Stimulated activated naive CD8-positive, alpha-beta T cell treated with anti-CD3 and anti-CD28 coated beads, Interleukin-15, amount 100 ng/mL, for 72 hours (primary cell): ENCODE measurements around the gene ATP9B.
"Not testable (repeated sequence)": the region's sequence is repeated elsewhere in the genome, so short reads cannot be mapped to it uniquely, and the experiment has no call there.

Source experiments
- ATAC-seq: fragments of 150-1000 bp; cut with Tn5 transposase; 2 replicates; pipeline ENCODE4 v1.10.0; 2021; ENCODE audit warnings: mild to moderate bottlenecking, moderate library complexity
- DNase-seq, 2 donors: peaks; one replicate each; pipeline ENCODE4 v3.0.0; 2021 to 2022
- H3K27ac Mint-ChIP-seq, 2 donors: one replicate each; pipeline ENCODE4 v1.8.0; 2022; ENCODE audit warnings: mild to moderate bottlenecking in 2 of 2, mixed read lengths in 2 of 2, moderate library complexity in 2 of 2
- H3K27me3 Mint-ChIP-seq: one replicate; pipeline ENCODE4 v1.8.0; 2022; ENCODE audit warnings: mixed read lengths
- H3K4me1 Mint-ChIP-seq: one replicate; pipeline ENCODE4 v1.8.0; 2022; ENCODE audit warnings: mild to moderate bottlenecking, mixed read lengths
- H3K4me3 Mint-ChIP-seq, 2 donors: one replicate each; pipeline ENCODE4 v1.8.0; 2022; ENCODE audit warnings: mild to moderate bottlenecking in 2 of 2, mixed read lengths in 2 of 2, moderate library complexity in 1 of 2
- H3K9me3 Mint-ChIP-seq, 2 donors: one replicate each; pipeline ENCODE4 v1.8.0; 2022; ENCODE audit warnings: mixed read lengths in 2 of 2

ATP9B gene

GRCh38 chr18:79156327-79156726 is 87.1 kb downstream of the ATP9B start:
- Mint-ChIP-seq H3K4me1 (peaks cover 9% of the 10 kb centered on the region), H3K27ac (no peak overlapping the region), H3K27me3 (no peaks in the 10 kb centered on the region), H3K9me3 (no peaks in the 10 kb centered on the region), H3K4me3 (no peak overlapping the region)
- no peak for ATAC-seq
- DNase-seq: no peak

GRCh38 chr18:79164706-79165105 is 95.5 kb downstream of the ATP9B start:
- ATAC-seq (no peak), DNase-seq (no peak)
- Mint-ChIP-seq H3K9me3 (no peaks in the 10 kb centered on the region), H3K4me3 (no peak overlapping the region), H3K4me1 (peaks cover 4% of the 10 kb centered on the region), H3K27me3 (no peaks in the 10 kb centered on the region), H3K27ac (no peak overlapping the region)

GRCh38 chr18:79166702-79167101 is 97.5 kb downstream of the ATP9B start:
- H3K27ac Mint-ChIP-seq: no peak overlapping the region
- DNase-seq (no peak), ATAC-seq (no peak)
- H3K4me1 Mint-ChIP-seq: peaks cover 4% of the 10 kb centered on the region
- H3K9me3 Mint-ChIP-seq: no peaks in the 10 kb centered on the region
- H3K4me3 Mint-ChIP-seq: no peak overlapping the region
- H3K27me3 Mint-ChIP-seq: no peaks in the 10 kb centered on the region

- Mint-ChIP-seq H3K4me3 (no peak overlapping the region), H3K27ac (no peak overlapping the region), H3K27me3 (no peaks in the 10 kb centered on the region), H3K9me3 (no peaks in the 10 kb centered on the region), H3K4me1 (peaks cover 4% of the 10 kb centered on the region)
- DNase-seq (no peak), ATAC-seq (no peak)
Measured at GRCh38 chr18:79167526-79168190, 98.5 kb downstream of the ATP9B start.

GRCh38 chr18:79169958-79170555 is 100.9 kb downstream of the ATP9B start:
- H3K27ac Mint-ChIP-seq: peak overlapping the region in 1 of 2 donors; percentile 29
- no peak overlapping the region for H3K4me3 Mint-ChIP-seq
- no peaks in the 10 kb centered on the region for H3K9me3 Mint-ChIP-seq
- ATAC-seq (no peak), DNase-seq (no peak)
- H3K27me3 Mint-ChIP-seq: no peaks in the 10 kb centered on the region
- H3K4me1 Mint-ChIP-seq: peaks cover 4% of the 10 kb centered on the region

GRCh38 chr18:79172331-79172730 is 103.1 kb downstream of the ATP9B start:
- not testable (repeated sequence) for H3K9me3 Mint-ChIP-seq, H3K4me3 Mint-ChIP-seq, H3K27me3 Mint-ChIP-seq, DNase-seq, H3K27ac Mint-ChIP-seq, ATAC-seq, H3K4me1 Mint-ChIP-seq

GRCh38 chr18:79173742-79174141 is 104.5 kb downstream of the ATP9B start:
- Mint-ChIP-seq H3K27ac (no peak overlapping the region), H3K4me1 (peaks cover 8% of the 10 kb centered on the region), H3K27me3 (no peaks in the 10 kb centered on the region), H3K4me3 (no peak overlapping the region), H3K9me3 (no peaks in the 10 kb centered on the region)
- ATAC-seq: no peak
- no peak for DNase-seq

GRCh38 chr18:79178113-79178531 is 108.9 kb downstream of the ATP9B start:
- H3K27ac Mint-ChIP-seq: no peak overlapping the region
- H3K4me1 Mint-ChIP-seq: peaks cover 13% of the 10 kb centered on the region
- H3K4me3 Mint-ChIP-seq: no peak overlapping the region
- ATAC-seq: no peak
- H3K27me3 Mint-ChIP-seq: no peaks in the 10 kb centered on the region
- H3K9me3 Mint-ChIP-seq: no peaks in the 10 kb centered on the region
- DNase-seq: no peak

GRCh38 chr18:79182047-79182713 is 113.0 kb downstream of the ATP9B start:
- Mint-ChIP-seq H3K27me3 (no peaks in the 10 kb centered on the region), H3K9me3 (no peaks in the 10 kb centered on the region), H3K27ac (no peak overlapping the region), H3K4me3 (no peak overlapping the region), H3K4me1 (peaks cover 13% of the 10 kb centered on the region)
- no peak for DNase-seq
- no peak for ATAC-seq

GRCh38 chr18:79185648-79186047 is 116.5 kb downstream of the ATP9B start:
- no peaks in the 10 kb centered on the region for H3K9me3 Mint-ChIP-seq
- no peak overlapping the region for H3K4me3 Mint-ChIP-seq
- no peak for ATAC-seq

GRCh38 chr18:79186649-79187048 is 117.5 kb downstream of the ATP9B start:
- DNase-seq (no peak), ATAC-seq (no peak)
- H3K27me3 Mint-ChIP-seq: no peaks in the 10 kb centered on the region
- no peak overlapping the region for H3K4me3 Mint-ChIP-seq
- H3K4me1 Mint-ChIP-seq: peaks cover 5% of the 10 kb centered on the region
- no peaks in the 10 kb centered on the region for H3K9me3 Mint-ChIP-seq
- no peak overlapping the region for H3K27ac Mint-ChIP-seq

More at GRCh38 chr18:79185648-79186047, 116.5 kb downstream of the ATP9B start:
- H3K4me1 Mint-ChIP-seq: peaks cover 10% of the 10 kb centered on the region
- no peak overlapping the region for H3K27ac Mint-ChIP-seq
- H3K27me3 Mint-ChIP-seq: no peaks in the 10 kb centered on the region
- DNase-seq: no peak

- DNase-seq: no peak
- Mint-ChIP-seq H3K4me1 (peaks cover 9% of the 10 kb centered on the region), H3K9me3 (no peaks in the 10 kb centered on the region), H3K27ac (no peak overlapping the region), H3K27me3 (no peaks in the 10 kb centered on the region), H3K4me3 (no peak overlapping the region)
- ATAC-seq: no peak
Measured at GRCh38 chr18:79187532-79188277, 118.5 kb downstream of the ATP9B start.

GRCh38 chr18:79191418-79191817 is 122.2 kb downstream of the ATP9B start:
- ATAC-seq (no peak), DNase-seq (no peak)
- no peaks in the 10 kb centered on the region for H3K27me3 Mint-ChIP-seq
- peaks cover 9% of the 10 kb centered on the region for H3K4me1 Mint-ChIP-seq
- H3K9me3 Mint-ChIP-seq: no peaks in the 10 kb centered on the region
- H3K4me3 Mint-ChIP-seq: no peak overlapping the region
- H3K27ac Mint-ChIP-seq: peak overlapping the region in 1 of 2 donors; percentile 25

GRCh38 chr18:79191956-79192355 is 122.8 kb downstream of the ATP9B start:
- ATAC-seq: no peak

GRCh38 chr18:79193826-79194225 is 124.6 kb downstream of the ATP9B start:
- Mint-ChIP-seq H3K27ac (no peak overlapping the region), H3K4me1 (peaks cover 9% of the 10 kb centered on the region), H3K27me3 (no peaks in the 10 kb centered on the region), H3K4me3 (no peak overlapping the region), H3K9me3 (no peaks in the 10 kb centered on the region)
- no peak for DNase-seq
- ATAC-seq: no peak

More at GRCh38 chr18:79191956-79192355, 122.8 kb downstream of the ATP9B start:
- no peak overlapping the region for H3K27ac Mint-ChIP-seq
- peaks cover 9% of the 10 kb centered on the region for H3K4me1 Mint-ChIP-seq
- no peaks in the 10 kb centered on the region for H3K27me3 Mint-ChIP-seq
- no peak for DNase-seq
- H3K4me3 Mint-ChIP-seq: no peak overlapping the region
- H3K9me3 Mint-ChIP-seq: no peaks in the 10 kb centered on the region
